CD8-positive, alpha-beta memory T cell (primary cell): Measurements from ENCODE around the gene C1orf159. TPM values are rescaled to one million over a fixed set of nuclear protein-coding genes. Genes with fewer than 3 reads are reported as not detected.

Source experiments
- CTCF ChIA-PET: fragments of 350-600 bp; sonication (Branson Sonifier 250); formaldehyde crosslinking; loops from one replicate; lab custom pipeline; 2021; ENCODE audit warnings: antibody characterized with exemption; lab: Charles Lee
- POLR2A ChIA-PET: fragments of 350-600 bp; sonication (Branson Sonifier 250); formaldehyde crosslinking; loops from one replicate; lab custom pipeline; 2021; ENCODE audit warnings: antibody characterized with exemption; lab: Charles Lee
- DNase-seq, 5 donors: peaks; one replicate each; pipeline versions ENCODE4 v3.0.0 to v3.0.0-alpha.2; 2020 to 2022; ENCODE audit warnings: mixed read lengths in 1 of 5
- H3K27ac ChIP-seq: one replicate; pipeline ENCODE4 v1.7.0; 2013; ENCODE audit warnings: low read depth, mild to moderate bottlenecking, low read length, moderate library complexity
- H3K27me3 ChIP-seq: 2 replicates; pipeline ENCODE4 v1.7.0; 2013; ENCODE audit warnings: low read length, mild to moderate bottlenecking; ENCODE audit not compliant: insufficient read depth, poor library complexity, severe bottlenecking
- H3K36me3 ChIP-seq: 2 replicates; pipeline ENCODE4 v1.7.0; 2013; ENCODE audit warnings: mild to moderate bottlenecking, low read length, moderate library complexity; ENCODE audit not compliant: insufficient read depth
- H3K4me1 ChIP-seq: 2 replicates; pipeline ENCODE4 v1.7.0; 2013; ENCODE audit warnings: mild to moderate bottlenecking, low read length, moderate library complexity; ENCODE audit not compliant: insufficient read depth
- H3K4me3 ChIP-seq: 2 replicates; pipeline ENCODE4 v1.7.0; 2013; ENCODE audit warnings: mild to moderate bottlenecking, low read length
- H3K9me3 ChIP-seq: 2 replicates; pipeline ENCODE4 v1.7.0; 2013; ENCODE audit warnings: mild to moderate bottlenecking, low read length
- H3K27ac Mint-ChIP-seq, 8 donors: one replicate each; pipeline ENCODE4 v1.8.0; 2020 to 2021; ENCODE audit warnings: mixed read lengths in 8 of 8, mild to moderate bottlenecking in 6 of 8, inconsistent platforms in 3 of 8, moderate library complexity in 3 of 8
- H3K27me3 Mint-ChIP-seq, 2 donors: one replicate each; pipeline ENCODE4 v1.8.0; 2020 to 2021; ENCODE audit warnings: mixed read lengths in 2 of 2, mild to moderate bottlenecking in 1 of 2, moderate library complexity in 1 of 2
- H3K36me3 Mint-ChIP-seq, 3 donors: one replicate each; pipeline ENCODE4 v1.8.0; 2020 to 2021; ENCODE audit warnings: mixed read lengths in 3 of 3, inconsistent platforms in 1 of 3, mild to moderate bottlenecking in 1 of 3
- H3K4me1 Mint-ChIP-seq, 3 donors: one replicate each; pipeline ENCODE4 v1.8.0; 2020 to 2021; ENCODE audit warnings: mixed read lengths in 3 of 3, inconsistent platforms in 1 of 3, mild to moderate bottlenecking in 1 of 3
- H3K4me3 Mint-ChIP-seq, 7 donors: one replicate each; pipeline ENCODE4 v1.8.0; 2020 to 2021; ENCODE audit warnings: mixed read lengths in 7 of 7, mild to moderate bottlenecking in 6 of 7, moderate library complexity in 4 of 7, inconsistent platforms in 2 of 7
- H3K9me3 Mint-ChIP-seq, 5 donors: one replicate each; pipeline ENCODE4 v1.8.0; 2020 to 2022; ENCODE audit warnings: mixed read lengths in 5 of 5, mild to moderate bottlenecking in 3 of 5, moderate library complexity in 2 of 5, inconsistent platforms in 1 of 5
- polyA plus RNA-seq: library from polyadenylated mRNA; unstranded; fragments of 300-500 nt; fragmentation: Illumina TruSeq; gene quantifications from one replicate; pipeline ENCODE4 v1.2.3, GENCODE V29; 2021
- total RNA-seq, 2 experiments: library from RNA; stranded (reverse); gene quantifications; one replicate each; pipeline ENCODE4 v1.2.3, GENCODE V29; 2021

The C1orf159 gene
- total and polyA plus RNA-seq, 3 experiments from 2014 or later, result 7.9 to 20.8 (median 18.7) TPM

- Histone ChIP-seq H3K27ac (no peak overlapping the region), H3K4me1 (peaks cover 2% of the 10 kb centered on the region), H3K27me3 (peaks cover 6% of the 10 kb centered on the region), H3K36me3 (no peaks in the 10 kb centered on the region), H3K9me3 (no peaks in the 10 kb centered on the region), H3K4me3 (no peak overlapping the region)
- CTCF ChIA-PET, result no interaction called here
- H3K4me3 Mint-ChIP-seq, result no peak overlapping the region
- H3K4me1 Mint-ChIP-seq, result peaks cover 0 to 8% (median 0%) of the 10 kb centered on the region in 3 donors
- peaks cover 10 to 12% of the 10 kb centered on the region in 2 donors for H3K27me3 Mint-ChIP-seq
- H3K27ac Mint-ChIP-seq, result no peak overlapping the region
- POLR2A ChIA-PET, result no interaction called here
- H3K9me3 Mint-ChIP-seq, result no peaks in the 10 kb centered on the region
- H3K36me3 Mint-ChIP-seq, result no peaks in the 10 kb centered on the region
- DNase-seq, result no peak
These were observed 42.8 kb downstream of the C1orf159 start for GRCh38 chr1:1072849-1073742.

- Histone ChIP-seq H3K27ac (no peak overlapping the region), H3K27me3 (peaks cover 6% of the 10 kb centered on the region), H3K9me3 (no peaks in the 10 kb centered on the region), H3K4me1 (peaks cover 4% of the 10 kb centered on the region), H3K36me3 (no peaks in the 10 kb centered on the region), H3K4me3 (no peak overlapping the region)
- H3K9me3 Mint-ChIP-seq, result no peaks in the 10 kb centered on the region
- DNase-seq, result no peak
- ChIA-PET CTCF (interaction anchor here (0.9 kb wide), 1 partner anchor 8 kb away, joined by 3 read pairs; no protein-coding TSS in a partner anchor), POLR2A (no interaction called here)
- H3K4me3 Mint-ChIP-seq, result no peak overlapping the region
- peaks cover 0 to 10% (median 0%) of the 10 kb centered on the region in 3 donors for H3K4me1 Mint-ChIP-seq
- peaks cover 10 to 12% of the 10 kb centered on the region in 2 donors for H3K27me3 Mint-ChIP-seq
- H3K36me3 Mint-ChIP-seq, result no peaks in the 10 kb centered on the region
- H3K27ac Mint-ChIP-seq, result no peak overlapping the region
These were observed 43.5 kb downstream of the C1orf159 start for GRCh38 chr1:1072299-1072848.

- Histone ChIP-seq H3K27me3 (peaks cover 6% of the 10 kb centered on the region), H3K36me3 (no peaks in the 10 kb centered on the region), H3K27ac (no peak overlapping the region), H3K4me1 (peaks cover 4% of the 10 kb centered on the region), H3K9me3 (no peaks in the 10 kb centered on the region), H3K4me3 (no peak overlapping the region)
- no peak for DNase-seq
- ChIA-PET POLR2A (no interaction called here), CTCF (interaction anchor here (0.9 kb wide), 1 partner anchor 8 kb away, joined by 3 read pairs; no protein-coding TSS in a partner anchor)
- no peaks in the 10 kb centered on the region for H3K9me3 Mint-ChIP-seq
- H3K27ac Mint-ChIP-seq, result no peak overlapping the region
- no peaks in the 10 kb centered on the region for H3K36me3 Mint-ChIP-seq
- H3K4me1 Mint-ChIP-seq, result peaks cover 0 to 10% (median 0%) of the 10 kb centered on the region in 3 donors
- peak overlapping the region in 1 of 7 donors; percentile 56 for H3K4me3 Mint-ChIP-seq
- peaks cover 10 to 12% of the 10 kb centered on the region in 2 donors for H3K27me3 Mint-ChIP-seq
These were observed 44.2 kb downstream of the C1orf159 start for GRCh38 chr1:1071486-1072298.

DNA sequence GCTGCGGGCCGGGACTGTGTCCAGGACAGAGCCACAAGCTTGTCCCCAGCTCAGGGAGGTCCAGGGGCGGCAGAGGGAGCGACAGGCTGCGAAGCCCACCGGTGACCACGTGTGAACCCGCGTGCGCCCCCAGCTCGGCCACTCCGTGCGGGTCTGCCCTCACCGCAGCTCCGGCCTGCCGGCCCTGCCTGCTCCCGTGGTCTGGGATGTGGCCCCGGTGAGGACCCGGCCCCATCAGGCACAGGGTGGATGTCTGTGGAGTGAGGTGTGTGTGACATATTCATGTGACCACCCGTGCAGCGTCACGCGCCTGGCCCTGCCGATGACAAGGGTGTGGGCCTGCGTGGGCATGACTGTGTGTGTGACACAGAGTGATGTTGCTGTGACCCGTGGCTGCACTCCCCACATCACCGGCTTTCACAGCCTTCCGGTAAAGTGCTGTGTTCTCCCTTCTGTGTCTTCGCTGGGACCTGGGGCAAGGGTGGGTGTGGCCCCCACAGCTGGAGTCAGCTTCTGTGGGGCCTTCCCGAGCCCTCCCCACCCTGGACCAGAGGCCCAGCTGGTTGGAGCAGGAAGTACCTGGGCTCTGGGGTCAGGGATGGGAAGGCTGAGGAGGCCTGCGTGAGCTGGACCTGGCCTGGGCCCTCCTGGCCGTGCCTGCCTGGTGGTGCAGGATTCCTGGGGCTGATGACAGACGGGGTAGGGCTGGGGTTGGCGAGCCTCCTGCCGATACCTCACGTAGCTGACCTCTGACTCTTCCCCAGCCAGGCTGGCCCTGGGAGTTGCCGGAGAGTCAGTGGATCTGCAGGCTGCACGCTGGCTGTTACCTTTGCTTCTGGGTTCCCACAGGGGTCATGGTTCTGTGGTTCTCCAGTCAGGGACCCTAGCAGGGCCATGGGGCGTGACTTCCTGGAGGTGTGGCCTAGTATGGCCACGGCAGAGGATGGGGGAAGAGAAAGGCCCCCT is 45.9 kb downstream of the C1orf159 start:
- peaks cover 6% of the 10 kb centered on the region for H3K27me3 ChIP-seq

GRCh38 chr1:1069056-1069710 is 46.7 kb downstream of the C1orf159 start:
- Histone ChIP-seq H3K4me3 (peak overlapping the region; percentile 69), H3K36me3 (no peaks in the 10 kb centered on the region), H3K9me3 (no peaks in the 10 kb centered on the region), H3K27ac (peak overlapping the region; percentile 47), H3K27me3 (no peaks in the 10 kb centered on the region), H3K4me1 (peaks cover 7% of the 10 kb centered on the region)
- Mint-ChIP-seq H3K9me3 (no peaks in the 10 kb centered on the region), H3K36me3 (no peaks in the 10 kb centered on the region), H3K27me3 (peaks cover 5 to 6% of the 10 kb centered on the region in 2 donors), H3K4me3 (peak overlapping the region; percentile 68 to 87 (median 77)), H3K4me1 (peaks cover 0 to 12% (median 2%) of the 10 kb centered on the region in 3 donors), H3K27ac (peak overlapping the region in 6 of 8 donors; percentile 14 to 79 (median 65))
- ChIA-PET POLR2A (interaction anchor here (0.6 to 1.1 kb wide), 3 partner anchors 9 to 1120 kb away, joined by 3 to 6 read pairs (median 3); no protein-coding TSS in a partner anchor), CTCF (interaction anchor here (1.0 kb wide), 1 partner anchor 67 kb away, joined by 3 read pairs; no protein-coding TSS in a partner anchor)
- DNase-seq, result peak; percentile 84 to 93 (median 86)

More for the DNA sequence above, 45.9 kb downstream of the C1orf159 start:
- peaks cover 0 to 10% (median 2%) of the 10 kb centered on the region in 3 donors for H3K4me1 Mint-ChIP-seq
- H3K9me3 Mint-ChIP-seq, result no peaks in the 10 kb centered on the region
- ChIA-PET POLR2A (interaction anchor here (0.6 to 1.1 kb wide), 3 partner anchors 10 to 1119 kb away, joined by 3 to 6 read pairs (median 3); no protein-coding TSS in a partner anchor), CTCF (interaction anchor here (1.0 kb wide), 1 partner anchor 68 kb away, joined by 3 read pairs; no protein-coding TSS in a partner anchor)
- no peak overlapping the region for H3K27ac ChIP-seq
- peak overlapping the region; percentile 69 for H3K4me3 ChIP-seq
- peak overlapping the region; percentile 30 to 78 (median 52) for H3K4me3 Mint-ChIP-seq
- H3K27ac Mint-ChIP-seq, result peak overlapping the region in 4 of 8 donors; percentile 42 to 68 (median 56)
- peaks cover 10 to 12% of the 10 kb centered on the region in 2 donors for H3K27me3 Mint-ChIP-seq
- no peaks in the 10 kb centered on the region for H3K9me3 ChIP-seq
- no peaks in the 10 kb centered on the region for H3K36me3 Mint-ChIP-seq
- no peaks in the 10 kb centered on the region for H3K36me3 ChIP-seq
- no peak for DNase-seq
- H3K4me1 ChIP-seq, result peaks cover 4% of the 10 kb centered on the region

DNA sequence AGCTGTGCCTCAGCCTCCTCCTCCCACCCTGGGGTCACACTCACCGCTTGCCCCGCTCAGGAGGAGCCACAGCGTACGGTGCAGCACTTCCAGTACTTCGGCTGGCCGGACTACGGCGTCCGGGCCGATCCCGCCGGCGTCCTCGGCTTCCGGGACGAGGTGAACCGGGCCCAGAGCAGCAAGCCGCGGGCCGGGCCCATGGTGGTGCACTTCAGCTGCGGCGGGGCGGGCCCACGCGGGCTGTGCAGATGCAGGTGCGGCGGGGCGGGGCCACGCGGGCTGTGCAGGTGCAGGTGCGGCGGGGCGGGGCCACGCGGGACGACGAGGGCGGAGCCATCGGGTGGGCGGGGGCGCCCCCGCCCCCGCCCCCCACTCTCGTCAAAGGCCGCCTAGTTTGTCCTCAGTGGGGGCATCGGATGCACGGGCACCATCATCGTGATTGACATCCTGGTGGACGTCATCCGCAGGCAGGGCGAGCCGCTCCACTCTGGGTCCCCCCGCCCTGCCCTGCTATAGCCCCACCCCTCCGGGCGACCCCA is 47.3 kb downstream of the C1orf159 start:
- H3K4me1 Mint-ChIP-seq, result peaks cover 0 to 17% (median 2%) of the 10 kb centered on the region in 3 donors
- ChIA-PET CTCF (no interaction called here), POLR2A (interaction anchor here (1.1 kb wide), 1 partner anchor 8 kb away, joined by 3 read pairs; no protein-coding TSS in a partner anchor)
- H3K27me3 Mint-ChIP-seq, result peaks cover 4 to 5% of the 10 kb centered on the region in 2 donors
- H3K27me3 ChIP-seq, result no peaks in the 10 kb centered on the region
- no peaks in the 10 kb centered on the region for H3K9me3 Mint-ChIP-seq
- H3K27ac Mint-ChIP-seq, result peak overlapping the region in 5 of 8 donors; percentile 14 to 79 (median 60)
- no peaks in the 10 kb centered on the region for H3K36me3 ChIP-seq
- peaks cover 13% of the 10 kb centered on the region for H3K4me1 ChIP-seq
- H3K9me3 ChIP-seq, result no peaks in the 10 kb centered on the region
- no peaks in the 10 kb centered on the region for H3K36me3 Mint-ChIP-seq
- peak overlapping the region; percentile 68 to 87 (median 77) for H3K4me3 Mint-ChIP-seq
- no peak overlapping the region for H3K4me3 ChIP-seq
- H3K27ac ChIP-seq, result peak overlapping the region; percentile 47
- peak; percentile 49 to 78 (median 54) for DNase-seq
